Neutrophil (primary cell): Measurements from ENCODE around the gene CHTF8.

ENCODE experiments used
- H3K27ac ChIP-seq: fragments of 200-600 bp; sonication (generic); 2 replicates; pipeline ENCODE4 v1.5.1; 2016; ENCODE audit warnings: mild to moderate bottlenecking, moderate library complexity
- H3K27me3 ChIP-seq: fragments of 200-600 bp; sonication (generic); 2 replicates; pipeline ENCODE4 v1.6.0; 2016; ENCODE audit warnings: mild to moderate bottlenecking
- H3K36me3 ChIP-seq: fragments of 200-600 bp; sonication (generic); 2 replicates; pipeline ENCODE4 v1.5.1; 2017
- H3K4me1 ChIP-seq, 2 experiments: fragments of 200-600 bp in 1 of 2; sonication (generic) in 1 of 2; 1 replicate in 1 of 2; 2 replicates in 1 of 2; pipeline versions ENCODE4 v1.5.1 to v1.6.1; 2013 to 2016; ENCODE audit warnings: low read depth in 1 of 2, low read length in 1 of 2, mild to moderate bottlenecking in 1 of 2, moderate library complexity in 1 of 2; ENCODE audit not compliant: control insufficient read depth in 1 of 2, insufficient read depth in 1 of 2
- H3K4me3 ChIP-seq, 2 experiments: fragments of 200-600 bp in 1 of 2; sonication (generic) in 1 of 2; 1 replicate in 1 of 2; 2 replicates in 1 of 2; pipeline ENCODE4 v1.5.1; 2013 to 2016; ENCODE audit warnings: low read depth in 1 of 2, low read length in 1 of 2, mild to moderate bottlenecking in 1 of 2, moderate library complexity in 1 of 2
- H3K9me3 ChIP-seq: fragments of 200-600 bp; sonication (generic); 2 replicates; pipeline ENCODE4 v1.5.1; 2016
- CTCF ChIP-seq: fragments of 200-600 bp; sonication (generic); IDR thresholded peaks from 2 replicates; pipeline ENCODE4 v1.5.1; 2016; ENCODE audit warnings: antibody characterized with exemption

CHTF8 gene

GRCh38 chr16:69116256-69116875 is 16.0 kb downstream of the CHTF8 start:
- no peak overlapping the region for H3K27ac ChIP-seq
- no peaks in the 10 kb centered on the region for H3K4me1 ChIP-seq
- no peaks in the 10 kb centered on the region for H3K9me3 ChIP-seq
- peaks cover 70% of the 10 kb centered on the region for H3K36me3 ChIP-seq
- H3K27me3 ChIP-seq, result no peaks in the 10 kb centered on the region
- H3K4me3 ChIP-seq, result no peak overlapping the region
- TF ChIP-seq CTCF, result no peak

- Histone ChIP-seq H3K27me3 (no peaks in the 10 kb centered on the region), H3K4me3 (no peak overlapping the region), H3K4me1 (no peaks in the 10 kb centered on the region), H3K27ac (no peak overlapping the region), H3K9me3 (no peaks in the 10 kb centered on the region), H3K36me3 (peaks cover 66% of the 10 kb centered on the region)
- no peak for TF ChIP-seq CTCF
These were observed 16.6 kb downstream of the CHTF8 start for GRCh38 chr16:69115837-69116236.

GRCh38 chr16:69115361-69115760 is 17.0 kb downstream of the CHTF8 start:
- Histone ChIP-seq H3K4me3 (no peak overlapping the region), H3K4me1 (no peaks in the 10 kb centered on the region), H3K27me3 (no peaks in the 10 kb centered on the region), H3K36me3 (peaks cover 66% of the 10 kb centered on the region), H3K9me3 (no peaks in the 10 kb centered on the region), H3K27ac (no peak overlapping the region)
- no peak for TF ChIP-seq CTCF

- peaks cover 66% of the 10 kb centered on the region for H3K36me3 ChIP-seq
- no peak for TF ChIP-seq CTCF
- no peaks in the 10 kb centered on the region for H3K27me3 ChIP-seq
- no peak overlapping the region for H3K4me3 ChIP-seq
- no peak overlapping the region for H3K27ac ChIP-seq
- no peaks in the 10 kb centered on the region for H3K4me1 ChIP-seq
- H3K9me3 ChIP-seq, result no peaks in the 10 kb centered on the region
These were observed 17.4 kb downstream of the CHTF8 start for GRCh38 chr16:69114976-69115355.

- TF ChIP-seq CTCF, result no peak
These were observed 17.9 kb downstream of the CHTF8 start for GRCh38 chr16:69114346-69114975.

More at GRCh38 chr16:69114346-69114975, 17.9 kb downstream of the CHTF8 start:
- H3K9me3 ChIP-seq, result no peaks in the 10 kb centered on the region
- no peak overlapping the region for H3K27ac ChIP-seq
- H3K36me3 ChIP-seq, result peaks cover 66% of the 10 kb centered on the region
- no peak overlapping the region for H3K4me3 ChIP-seq
- H3K27me3 ChIP-seq, result peaks cover under 1% of the 10 kb centered on the region
- no peaks in the 10 kb centered on the region for H3K4me1 ChIP-seq
